ENCODE results near the gene OSBPL3.

- no peak for TF ChIP-seq TEAD1 (CRISPR knock-in tag; IDR thresholded peaks at IDR 0.05)
- TF ChIP-seq USF2 (CRISPR knock-in tag; IDR thresholded peaks at IDR 0.05): no peak
- TF ChIP-seq CTCF (IDR thresholded peaks at IDR 0.05): no peak
- no peak for TF ChIP-seq MAX (CRISPR knock-in tag; IDR thresholded peaks at IDR 0.05)
- no peak for TF ChIP-seq ETV6 (CRISPR knock-in tag; IDR thresholded peaks at IDR 0.05)
- TF ChIP-seq FOXP4 (CRISPR knock-in tag; IDR thresholded peaks at IDR 0.05): no peak
- TF ChIP-seq SMAD3 (CRISPR knock-in tag; IDR thresholded peaks at IDR 0.05; ENCODE audit: borderline replicate concordance): no peak
- TF ChIP-seq ZNF423 (CRISPR knock-in tag; IDR thresholded peaks at IDR 0.05): no peak
Observed at GRCh38 chr7:24907311-24907886, 72.6 kb downstream of the OSBPL3 start.
